Liver (tissue), 9 donors: ENCODE results near the gene FKBP9. TPM values are rescaled to one million over a fixed set of nuclear protein-coding genes. Genes with fewer than 3 reads are reported as not detected.

ENCODE experiments used
- DNase-seq: peaks from one replicate; pipeline ENCODE4 v3.0.0-alpha.2; 2017; ENCODE audit warnings: low spot score
- H3K27ac ChIP-seq, 2 donors: one replicate each; pipeline ENCODE4 v1.7.0; 2013; ENCODE audit warnings: inconsistent platforms in 2 of 2, low read length in 2 of 2, control low read depth in 1 of 2, low read depth in 1 of 2, mild to moderate bottlenecking in 1 of 2
- H3K27me3 ChIP-seq, 4 donors: one replicate each; pipeline versions ENCODE4 v1.6.1 to v1.7.0; 2013; ENCODE audit warnings: low read length in 3 of 4, inconsistent platforms in 1 of 4, mild to moderate bottlenecking in 1 of 4, moderate library complexity in 1 of 4; ENCODE audit not compliant: control insufficient read depth in 4 of 4, insufficient read depth in 4 of 4
- H3K36me3 ChIP-seq, 4 donors: one replicate each; pipeline versions ENCODE4 v1.6.1 to v1.7.0; 2013; ENCODE audit warnings: low read length in 3 of 4, mild to moderate bottlenecking in 3 of 4, low read depth in 1 of 4, moderate library complexity in 1 of 4; ENCODE audit not compliant: control insufficient read depth in 4 of 4, insufficient read depth in 3 of 4
- H3K4me1 ChIP-seq, 4 donors: one replicate each; pipeline versions ENCODE4 v1.6.1 to v1.7.0; 2013; ENCODE audit warnings: low read length in 3 of 4, mild to moderate bottlenecking in 3 of 4, moderate library complexity in 1 of 4; ENCODE audit not compliant: control insufficient read depth in 4 of 4, insufficient read depth in 4 of 4
- H3K4me3 ChIP-seq, 3 donors: one replicate each; pipeline versions ENCODE4 v1.6.1 to v1.7.0; 2013; ENCODE audit warnings: low read length in 3 of 3, control low read depth in 1 of 3, low read depth in 1 of 3, mild to moderate bottlenecking in 1 of 3
- H3K9ac ChIP-seq, 2 donors: one replicate each; pipeline ENCODE4 v1.7.0; 2013; ENCODE audit warnings: low read length in 2 of 2, mild to moderate bottlenecking in 2 of 2, moderate library complexity in 2 of 2, control low read depth in 1 of 2, low read depth in 1 of 2
- H3K9me3 ChIP-seq, 4 donors: one replicate each; pipeline versions ENCODE4 v1.6.1 to v1.7.0; 2013; ENCODE audit warnings: low read length in 3 of 4; ENCODE audit not compliant: control insufficient read depth in 4 of 4
- FOXA2 ChIP-seq: IDR thresholded peaks from 2 replicates; pipeline ENCODE4 v1.6.1; 2016; ENCODE audit warnings: antibody characterized with exemption
- GABPA ChIP-seq, 2 donors: IDR thresholded peaks in 1 of 2; conservative IDR thresholded peaks in 1 of 2; 2 replicates each; pipeline ENCODE4 v1.6.1; 2016; ENCODE audit warnings: antibody characterized with exemption in 2 of 2, mild to moderate bottlenecking in 1 of 2, moderate library complexity in 1 of 2
- HNF4G ChIP-seq: IDR thresholded peaks from 2 replicates; pipeline ENCODE4 v1.6.1; 2016; ENCODE audit warnings: antibody characterized with exemption
- JUND ChIP-seq, 2 donors: IDR thresholded peaks; 2 replicates each; pipeline ENCODE4 v1.6.1; 2016; ENCODE audit warnings: antibody characterized with exemption in 2 of 2
- RAD21 ChIP-seq, 2 donors: IDR thresholded peaks; 2 replicates each; pipeline ENCODE4 v1.6.1; 2016; ENCODE audit warnings: antibody characterized with exemption in 2 of 2, mild to moderate bottlenecking in 2 of 2
- RXRA ChIP-seq, 2 donors: IDR thresholded peaks; 2 replicates each; pipeline ENCODE4 v1.6.1; 2017 to 2018; ENCODE audit warnings: antibody characterized with exemption in 2 of 2, mild to moderate bottlenecking in 1 of 2
- SP1 ChIP-seq: IDR thresholded peaks from 2 replicates; pipeline ENCODE4 v1.6.1; 2018; ENCODE audit warnings: antibody characterized with exemption, mild to moderate bottlenecking
- TAF1 ChIP-seq: conservative IDR thresholded peaks from 2 replicates; pipeline ENCODE4 v1.6.1; 2016; ENCODE audit warnings: antibody characterized with exemption, mild to moderate bottlenecking
- YY1 ChIP-seq: IDR thresholded peaks from 2 replicates; pipeline ENCODE4 v1.6.1; 2016; ENCODE audit warnings: antibody characterized with exemption, mild to moderate bottlenecking
- WGBS: extraction: QIAGEN DNeasy Blood & Tissue Kit; methylation state at CpG from one replicate; pipeline ENCODE4 v1.1.7; 2013; 5-methylcytosine and 5-hydroxymethylcytosine counted together
- polyA plus RNA-seq, 2 donors: library from polyadenylated mRNA; stranded (reverse) in 1 of 2; unstranded in 1 of 2; fragments of 200-250 nt in 1 of 2; fragments of >200 nt in 1 of 2; fragmentation: Nextera tagmentation in 1 of 2; extraction: Ambion mirVana in 1 of 2; gene quantifications; one replicate each; pipeline versions ENCODE4 v1.2.1 to v1.2.3, GENCODE V29; 2013 to 2015
- total RNA-seq, 2 donors: library from RNA; depleted of rRNA; stranded (reverse); fragments of >200 nt; gene quantifications; one replicate each; pipeline ENCODE4 v1.2.3, GENCODE V29; 2014
- TF ChIP-seq, protein P1 (sequence below): IDR thresholded peaks from 2 replicates; pipeline ENCODE4 v1.6.1; 2016; ENCODE audit warnings: antibody characterized with exemption
- TF ChIP-seq, protein P2 (sequence below): IDR thresholded peaks from 2 replicates; pipeline ENCODE4 v1.6.1; 2016; ENCODE audit warnings: antibody characterized with exemption, mild to moderate bottlenecking
- TF ChIP-seq, protein P3 (sequence below): IDR thresholded peaks from 2 replicates; pipeline ENCODE4 v1.6.1; 2016; ENCODE audit warnings: antibody characterized with exemption
- TF ChIP-seq, protein P4 (sequence below): fragments of 150-350 bp; IDR thresholded peaks from 2 replicates; pipeline ENCODE4 v1.5.1; 2017; ENCODE audit warnings: improper control_type of control experiment, low read depth, low read length; ENCODE audit not compliant: missing input control
- donor health status: healthy.
- donor health status: healthy.
- donor health status: healthy.
- donor health status: healthy.
- donor health status: healthy.

Gene FKBP9, protein sequence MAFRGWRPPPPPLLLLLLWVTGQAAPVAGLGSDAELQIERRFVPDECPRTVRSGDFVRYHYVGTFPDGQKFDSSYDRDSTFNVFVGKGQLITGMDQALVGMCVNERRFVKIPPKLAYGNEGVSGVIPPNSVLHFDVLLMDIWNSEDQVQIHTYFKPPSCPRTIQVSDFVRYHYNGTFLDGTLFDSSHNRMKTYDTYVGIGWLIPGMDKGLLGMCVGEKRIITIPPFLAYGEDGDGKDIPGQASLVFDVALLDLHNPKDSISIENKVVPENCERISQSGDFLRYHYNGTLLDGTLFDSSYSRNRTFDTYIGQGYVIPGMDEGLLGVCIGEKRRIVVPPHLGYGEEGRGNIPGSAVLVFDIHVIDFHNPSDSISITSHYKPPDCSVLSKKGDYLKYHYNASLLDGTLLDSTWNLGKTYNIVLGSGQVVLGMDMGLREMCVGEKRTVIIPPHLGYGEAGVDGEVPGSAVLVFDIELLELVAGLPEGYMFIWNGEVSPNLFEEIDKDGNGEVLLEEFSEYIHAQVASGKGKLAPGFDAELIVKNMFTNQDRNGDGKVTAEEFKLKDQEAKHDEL
- 10 to 100 TPM; 20.3 to 44.8 TPM for total RNA-seq
- polyA plus RNA-seq, result 10 to 100 TPM; 13.7 to 20.2 TPM

DNA sequence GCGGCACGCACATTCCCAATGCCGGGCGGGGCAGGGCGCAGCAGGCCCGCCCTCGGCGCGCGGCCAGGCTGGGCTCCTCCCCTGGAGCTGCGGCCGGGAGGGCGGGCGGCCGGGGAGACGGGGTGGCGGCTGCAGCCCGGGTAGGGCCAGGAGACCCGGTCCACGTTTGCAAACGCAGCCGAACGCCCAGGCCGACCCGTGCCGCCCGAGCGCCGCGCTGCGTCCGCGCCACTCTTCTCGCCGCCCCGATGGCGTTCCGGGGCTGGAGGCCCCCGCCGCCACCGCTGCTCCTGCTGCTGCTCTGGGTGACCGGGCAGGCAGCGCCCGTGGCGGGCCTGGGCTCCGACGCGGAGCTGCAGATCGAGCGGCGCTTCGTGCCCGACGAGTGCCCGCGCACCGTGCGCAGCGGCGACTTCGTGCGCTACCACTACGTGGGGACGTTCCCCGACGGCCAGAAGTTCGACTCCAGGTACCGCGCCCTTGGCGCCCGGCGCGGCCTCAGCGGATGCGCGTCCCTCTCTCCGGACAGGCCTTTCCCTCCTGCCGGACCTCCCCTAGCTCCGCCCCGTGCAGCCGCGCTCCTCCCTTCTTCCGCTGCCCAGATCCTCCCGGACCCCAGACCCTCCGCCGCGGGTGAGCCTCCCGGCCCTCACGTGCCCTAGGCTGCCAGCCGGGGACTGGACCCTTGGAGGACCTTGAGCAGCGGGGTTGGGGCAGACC, at the start of gene FKBP9:
TSS of gene FKBP9 (plus strand) at position 115 of the 720 bp plus-strand sequence. CDS start at position 249, 134 bp downstream.
- H3K4me3 ChIP-seq, result peak within 1 kb of the TSS; percentile 84 to 91 (median 86)
- peak within 1 kb of the TSS; percentile 71 to 72 for H3K9ac ChIP-seq
- DNase-seq, result peak; percentile 78
- no peaks in the 10 kb centered on the region for H3K9me3 ChIP-seq
- H3K27ac ChIP-seq, result peak within 1 kb of the TSS; percentile 6 to 57
- under 1% methylated on average over 91 of the region's 91 CpGs for WGBS
- no peak for TF ChIP-seq HNF4G
- TF ChIP-seq RAD21 (IDR thresholded peaks at IDR 0.05), result peak in 1 of 2 donors; percentile 24
- TF ChIP-seq TAF1, result no peak
- TF ChIP-seq YY1, result peak; percentile 28
- TF ChIP-seq, protein P1, sequence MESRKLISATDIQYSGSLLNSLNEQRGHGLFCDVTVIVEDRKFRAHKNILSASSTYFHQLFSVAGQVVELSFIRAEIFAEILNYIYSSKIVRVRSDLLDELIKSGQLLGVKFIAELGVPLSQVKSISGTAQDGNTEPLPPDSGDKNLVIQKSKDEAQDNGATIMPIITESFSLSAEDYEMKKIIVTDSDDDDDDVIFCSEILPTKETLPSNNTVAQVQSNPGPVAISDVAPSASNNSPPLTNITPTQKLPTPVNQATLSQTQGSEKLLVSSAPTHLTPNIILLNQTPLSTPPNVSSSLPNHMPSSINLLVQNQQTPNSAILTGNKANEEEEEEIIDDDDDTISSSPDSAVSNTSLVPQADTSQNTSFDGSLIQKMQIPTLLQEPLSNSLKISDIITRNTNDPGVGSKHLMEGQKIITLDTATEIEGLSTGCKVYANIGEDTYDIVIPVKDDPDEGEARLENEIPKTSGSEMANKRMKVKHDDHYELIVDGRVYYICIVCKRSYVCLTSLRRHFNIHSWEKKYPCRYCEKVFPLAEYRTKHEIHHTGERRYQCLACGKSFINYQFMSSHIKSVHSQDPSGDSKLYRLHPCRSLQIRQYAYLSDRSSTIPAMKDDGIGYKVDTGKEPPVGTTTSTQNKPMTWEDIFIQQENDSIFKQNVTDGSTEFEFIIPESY, result no peak
- no peak for TF ChIP-seq SP1
- TF ChIP-seq, protein P2, sequence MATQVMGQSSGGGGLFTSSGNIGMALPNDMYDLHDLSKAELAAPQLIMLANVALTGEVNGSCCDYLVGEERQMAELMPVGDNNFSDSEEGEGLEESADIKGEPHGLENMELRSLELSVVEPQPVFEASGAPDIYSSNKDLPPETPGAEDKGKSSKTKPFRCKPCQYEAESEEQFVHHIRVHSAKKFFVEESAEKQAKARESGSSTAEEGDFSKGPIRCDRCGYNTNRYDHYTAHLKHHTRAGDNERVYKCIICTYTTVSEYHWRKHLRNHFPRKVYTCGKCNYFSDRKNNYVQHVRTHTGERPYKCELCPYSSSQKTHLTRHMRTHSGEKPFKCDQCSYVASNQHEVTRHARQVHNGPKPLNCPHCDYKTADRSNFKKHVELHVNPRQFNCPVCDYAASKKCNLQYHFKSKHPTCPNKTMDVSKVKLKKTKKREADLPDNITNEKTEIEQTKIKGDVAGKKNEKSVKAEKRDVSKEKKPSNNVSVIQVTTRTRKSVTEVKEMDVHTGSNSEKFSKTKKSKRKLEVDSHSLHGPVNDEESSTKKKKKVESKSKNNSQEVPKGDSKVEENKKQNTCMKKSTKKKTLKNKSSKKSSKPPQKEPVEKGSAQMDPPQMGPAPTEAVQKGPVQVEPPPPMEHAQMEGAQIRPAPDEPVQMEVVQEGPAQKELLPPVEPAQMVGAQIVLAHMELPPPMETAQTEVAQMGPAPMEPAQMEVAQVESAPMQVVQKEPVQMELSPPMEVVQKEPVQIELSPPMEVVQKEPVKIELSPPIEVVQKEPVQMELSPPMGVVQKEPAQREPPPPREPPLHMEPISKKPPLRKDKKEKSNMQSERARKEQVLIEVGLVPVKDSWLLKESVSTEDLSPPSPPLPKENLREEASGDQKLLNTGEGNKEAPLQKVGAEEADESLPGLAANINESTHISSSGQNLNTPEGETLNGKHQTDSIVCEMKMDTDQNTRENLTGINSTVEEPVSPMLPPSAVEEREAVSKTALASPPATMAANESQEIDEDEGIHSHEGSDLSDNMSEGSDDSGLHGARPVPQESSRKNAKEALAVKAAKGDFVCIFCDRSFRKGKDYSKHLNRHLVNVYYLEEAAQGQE, result no peak
- no peak for TF ChIP-seq JUND (IDR thresholded peaks at IDR 0.05)
- no peaks in the 10 kb centered on the region for H3K27me3 ChIP-seq
- no peaks in the 10 kb centered on the region for H3K36me3 ChIP-seq
- peaks cover 0 to 15% (median 5%) of the 10 kb centered on the region in 4 donors for H3K4me1 ChIP-seq

DNA sequence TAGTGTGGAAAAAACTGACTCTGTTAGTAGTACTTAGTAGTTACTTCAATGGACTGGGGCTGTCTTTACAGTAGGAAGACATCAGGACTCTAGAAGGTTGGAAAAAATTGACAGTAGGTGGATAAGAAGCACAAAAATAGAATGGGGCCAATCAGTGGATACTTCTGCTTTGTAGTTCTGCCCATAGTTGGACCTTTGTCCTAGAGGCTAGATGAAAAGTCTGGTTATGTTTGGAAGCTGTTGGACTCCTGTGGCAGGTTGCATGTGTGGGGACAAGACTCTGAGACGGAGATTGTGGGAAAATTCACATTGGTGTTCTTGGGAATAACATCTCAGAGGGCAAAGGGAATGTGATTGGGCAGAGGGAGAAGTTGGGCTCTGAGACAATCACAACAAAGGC, 47.0 kb upstream of the FKBP9 start:
- Histone ChIP-seq H3K27ac (no peak overlapping the region), H3K9me3 (no peaks in the 10 kb centered on the region), H3K4me3 (no peak overlapping the region), H3K4me1 (no peaks in the 10 kb centered on the region), H3K9ac (no peak overlapping the region), H3K27me3 (no peaks in the 10 kb centered on the region), H3K36me3 (no peaks in the 10 kb centered on the region)
- TF ChIP-seq GABPA (IDR thresholded peaks at IDR 0.05 in 1 of 2, conservative IDR thresholded peaks at IDR 0.05 in 1 of 2) (no peak), RXRA (IDR thresholded peaks at IDR 0.05) (no peak), HNF4G (no peak), YY1 (no peak), FOXA2 (no peak), RAD21 (IDR thresholded peaks at IDR 0.05) (no peak)
- TF ChIP-seq, protein P2, result no peak
- TF ChIP-seq, protein P3, sequence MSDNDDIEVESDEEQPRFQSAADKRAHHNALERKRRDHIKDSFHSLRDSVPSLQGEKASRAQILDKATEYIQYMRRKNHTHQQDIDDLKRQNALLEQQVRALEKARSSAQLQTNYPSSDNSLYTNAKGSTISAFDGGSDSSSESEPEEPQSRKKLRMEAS, result no peak
- TF ChIP-seq, protein P4, sequence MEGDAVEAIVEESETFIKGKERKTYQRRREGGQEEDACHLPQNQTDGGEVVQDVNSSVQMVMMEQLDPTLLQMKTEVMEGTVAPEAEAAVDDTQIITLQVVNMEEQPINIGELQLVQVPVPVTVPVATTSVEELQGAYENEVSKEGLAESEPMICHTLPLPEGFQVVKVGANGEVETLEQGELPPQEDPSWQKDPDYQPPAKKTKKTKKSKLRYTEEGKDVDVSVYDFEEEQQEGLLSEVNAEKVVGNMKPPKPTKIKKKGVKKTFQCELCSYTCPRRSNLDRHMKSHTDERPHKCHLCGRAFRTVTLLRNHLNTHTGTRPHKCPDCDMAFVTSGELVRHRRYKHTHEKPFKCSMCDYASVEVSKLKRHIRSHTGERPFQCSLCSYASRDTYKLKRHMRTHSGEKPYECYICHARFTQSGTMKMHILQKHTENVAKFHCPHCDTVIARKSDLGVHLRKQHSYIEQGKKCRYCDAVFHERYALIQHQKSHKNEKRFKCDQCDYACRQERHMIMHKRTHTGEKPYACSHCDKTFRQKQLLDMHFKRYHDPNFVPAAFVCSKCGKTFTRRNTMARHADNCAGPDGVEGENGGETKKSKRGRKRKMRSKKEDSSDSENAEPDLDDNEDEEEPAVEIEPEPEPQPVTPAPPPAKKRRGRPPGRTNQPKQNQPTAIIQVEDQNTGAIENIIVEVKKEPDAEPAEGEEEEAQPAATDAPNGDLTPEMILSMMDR, result no peak
- 72% methylated on average over 1 of the region's 1 CpG for WGBS
- DNase-seq, result no peak
